ENCODE measurements around the gene CCNL1. TPM values are rescaled to one million over a fixed set of nuclear protein-coding genes. Genes with fewer than 3 reads are reported as not detected.

The CCNL1 gene
- total and polyA plus RNA-seq, 2 of the 8 experiments (the other 6 are each of a cell fraction or from before 2014, with no cell fraction given) = 64.5 to 68.6 TPM

DNA sequence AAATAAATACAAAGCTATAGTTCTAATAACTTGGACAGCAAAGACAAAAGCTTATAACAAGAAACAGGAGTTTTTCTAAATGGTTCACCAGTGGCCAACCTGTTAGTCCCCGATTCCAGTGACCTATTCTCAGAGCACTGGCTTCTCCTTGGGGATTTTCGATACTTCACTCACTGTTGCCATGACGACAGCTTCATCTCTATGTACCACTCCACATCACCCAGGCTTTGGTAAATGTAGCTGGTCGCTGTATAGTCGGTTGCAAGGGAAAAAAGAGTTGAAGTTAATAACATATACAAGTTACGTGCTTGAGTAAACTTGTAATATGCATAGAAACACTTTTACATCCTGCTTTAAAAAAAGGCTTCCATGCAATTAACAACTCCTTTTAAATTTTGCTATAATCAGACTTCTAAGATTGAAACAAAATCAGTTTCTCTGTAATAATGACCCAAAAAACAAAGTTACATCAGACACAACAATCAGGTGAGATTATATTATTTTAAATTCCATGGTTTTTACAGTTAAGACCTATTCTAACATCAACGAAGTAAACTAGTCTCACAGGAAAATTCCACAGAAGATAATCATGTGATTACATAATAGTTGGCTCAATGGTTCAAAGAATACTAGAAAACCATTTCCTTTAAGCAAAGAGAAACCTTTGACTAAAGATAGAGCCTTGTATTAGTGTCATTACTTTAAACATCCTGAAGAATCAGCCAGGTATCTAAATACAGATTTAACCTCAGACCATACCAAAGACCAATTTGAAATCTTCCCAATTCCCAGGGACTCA lies 2.9 kb downstream of the CCNL1 start:
- Histone ChIP-seq H3K27me3 (replicated peaks in 1 of 4; ENCODE audit: control insufficient read depth in 3 of 4, extremely low read depth in 1 of 4, insufficient read depth in 3 of 4, low read length in 3 of 4) (peaks cover 0 to 1% (median 0%) of the 10 kb centered on the region in 4 experiments; a peak in 1 of 7 replicates), H4K5ac (ENCODE audit: insufficient read length, low read depth, low read length) (no peak overlapping the region), H2BK120ac (replicated peaks; ENCODE audit: low read depth, low read length) (no peak overlapping the region), H3K23me2 (ENCODE audit: low read depth, low read length) (peaks cover 10% of the 10 kb centered on the region), H4K91ac (replicated peaks; ENCODE audit: insufficient read length, low read length) (no peak overlapping the region), H3K36me3 (ENCODE audit: control insufficient read depth in 2 of 4, insufficient read depth in 4 of 4, low read length in 3 of 4) (peaks cover 8 to 71% (median 57%) of the 10 kb centered on the region in 4 experiments), H3K4me2 (ENCODE audit: insufficient read depth in 1 of 2, low read depth in 2 of 2, low read length in 2 of 2) (peak overlapping the region; percentile 22 to 93; a peak in 3 of 4 replicates), H3K18ac (ENCODE audit: extremely low read depth, low read length) (no peak overlapping the region), H2BK15ac (ENCODE audit: low read length) (no peak overlapping the region), H4K20me1 (replicated peaks in 1 of 2; ENCODE audit: control insufficient read depth in 1 of 2, insufficient read depth in 2 of 2, low read length in 2 of 2) (peaks cover 12 to 14% of the 10 kb centered on the region in 2 experiments), H2BK20ac (ENCODE audit: low read length) (no peak overlapping the region), H2AFZ (ENCODE audit: low read length) (no peak overlapping the region), H3K14ac (ENCODE audit: insufficient read length) (no peak overlapping the region), H2AK5ac (ENCODE audit: low read depth, low read length) (no peak overlapping the region), H3K4me3 (ENCODE audit: extremely low read depth in 1 of 4, insufficient read depth in 2 of 4, low read depth in 3 of 4, low read length in 4 of 4) (peak overlapping the region in 1 of 4 experiments; percentile 89; a peak in 2 of 8 replicates), H3K79me2 (ENCODE audit: control insufficient read depth in 1 of 2, insufficient read depth in 2 of 2, low read length in 2 of 2) (peaks cover 15 to 74% of the 10 kb centered on the region in 2 experiments; a peak in 3 of 4 replicates), H3K79me1 (ENCODE audit: low read depth, low read length) (0 out of 2 replicates have a peak, but pooled peaks cover 2% of the 10 kb centered on the region), H4K8ac (ENCODE audit: extremely low read depth, insufficient read depth, low read length) (peak overlapping the region; percentile 47; the same call in 1 of the 2 replicates), H3K9ac (replicated peaks in 1 of 4; ENCODE audit: extremely low read depth in 1 of 4, low read depth in 3 of 4, low read length in 3 of 4) (no peak overlapping the region), H3K23ac (ENCODE audit: insufficient read length) (no peak overlapping the region), H3K9me3 (ENCODE audit: insufficient read depth in 2 of 2, low read depth in 1 of 2, low read length in 1 of 2) (no peaks in the 10 kb centered on the region), H2BK5ac (ENCODE audit: low read depth, low read length) (no peak overlapping the region), H3K4me1 (replicated peaks in 1 of 4; ENCODE audit: control insufficient read depth in 3 of 4, insufficient read depth in 4 of 4, low read length in 3 of 4) (peaks cover 0 to 4% (median 2%) of the 10 kb centered on the region in 4 experiments; a peak in 6 of 7 replicates), H3K27ac (ENCODE audit: low read depth, low read length) (no peak overlapping the region), H3K4ac (replicated peaks; ENCODE audit: insufficient read length, low read depth, low read length) (no peak overlapping the region), H2BK12ac (ENCODE audit: low read depth, low read length) (no peak overlapping the region), H3K56ac (replicated peaks; ENCODE audit: insufficient read length, low read depth, low read length) (no peak overlapping the region)
- WGBS, 2 experiments (ENCODE audit: extremely low coverage in 1 of 2, insufficient coverage in 1 of 2, insufficient read length in 1 of 2, insufficient replicate concordance in 2 of 2, low coverage in 1 of 2, low lambda C conversion rate in 2 of 2, missing lambda C conversion rate in 1 of 2) = 91% methylated on average over 7 of the region's 7 CpGs; no CpG with 5 or more reads in 1 of the 2 experiments
- POLR2A ChIA-PET (ENCODE audit: partially characterized antibody) = interaction anchor here (0.8 to 6.1 kb wide), 7 partner anchors 9 to 342 kb away, joined by 3 to 50 read pairs (median 5); no protein-coding TSS in a partner anchor
- DNase-seq (ENCODE audit: low read depth in 1 of 2, low spot score in 2 of 2) (no peak), FAIRE-seq (no peak)
- CTCF ChIA-PET (ENCODE audit: partially characterized antibody) = interaction anchor here (3.1 kb wide), 1 partner anchor 20 kb away, joined by 16 read pairs; no protein-coding TSS in a partner anchor
- peak; percentile 20; the same call in 1 of the 2 replicates for TF ChIP-seq POLR2AphosphoS5 (IDR thresholded peaks at IDR 0.05; ENCODE audit: low read depth, low read length)
- no peak for TF ChIP-seq SAP30 (IDR thresholded peaks at IDR 0.05; ENCODE audit: insufficient read depth, insufficient replicate concordance, low read length)
